TTC549 (cell line): Measurements from ENCODE around the gene STK33.

Experiments
- FAIRE-seq: peaks from 2 replicates; lab custom pipeline; 2012; peaks lifted over from hg19 to GRCh38; lab: Jason Lieb, UNC

Gene STK33

DNA sequence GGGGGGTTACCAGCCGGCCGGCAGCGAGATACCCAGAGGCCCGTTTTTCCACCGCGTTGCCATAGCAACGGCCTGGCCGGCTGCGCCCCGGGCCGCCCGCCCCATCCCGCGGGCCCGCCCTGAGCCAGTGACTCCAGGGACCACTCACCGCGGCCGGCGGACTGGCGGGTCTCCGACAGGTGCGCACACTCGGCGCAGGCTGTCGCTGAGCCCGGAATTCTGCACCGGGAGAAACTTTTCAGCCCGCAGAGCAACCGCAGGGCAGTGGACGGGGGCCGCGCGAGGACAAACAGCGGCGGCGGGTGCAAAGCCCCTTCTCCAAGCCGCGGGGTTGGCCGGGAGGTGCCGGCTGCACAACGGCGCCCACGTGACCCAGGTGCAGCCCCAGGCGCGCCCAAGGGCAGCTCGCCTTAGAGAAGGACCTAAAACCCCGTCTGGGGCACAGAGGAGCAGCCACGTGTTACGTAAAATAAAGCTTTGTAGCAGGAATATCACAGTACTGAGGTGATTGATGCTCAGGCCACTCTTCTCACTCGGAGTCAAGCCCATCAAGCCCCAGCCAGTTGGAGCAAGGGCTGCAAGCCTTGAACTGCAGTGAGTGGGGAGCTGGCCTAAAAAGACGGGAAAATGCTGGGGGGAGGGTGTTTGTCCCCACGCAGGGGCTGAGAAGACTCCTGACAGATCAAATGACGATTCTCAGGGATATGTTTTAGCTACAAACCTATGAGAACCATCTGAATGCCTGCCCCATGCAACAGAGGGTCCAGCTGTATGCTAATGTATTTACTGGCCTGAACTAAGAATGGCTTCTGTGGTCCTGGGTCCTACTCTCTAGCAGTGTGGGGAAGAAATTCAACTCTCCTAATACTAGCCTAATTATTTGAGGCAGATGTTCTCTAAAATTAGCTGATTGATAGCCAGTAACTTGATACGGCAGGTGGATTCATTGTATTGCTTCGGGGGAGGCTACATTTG is at the start of gene STK33:
Gene STK33, minus strand, starts transcription at position 294 of the 975 bp plus-strand sequence. CDS start 119,323 bp downstream, outside the sequence.
- no peak for FAIRE-seq

GRCh38 chr11:8642196-8642841 is 48.3 kb upstream of the STK33 start:
- FAIRE-seq: no peak

GRCh38 chr11:8641332-8641731 is 47.3 kb upstream of the STK33 start:
- FAIRE-seq: no peak

DNA sequence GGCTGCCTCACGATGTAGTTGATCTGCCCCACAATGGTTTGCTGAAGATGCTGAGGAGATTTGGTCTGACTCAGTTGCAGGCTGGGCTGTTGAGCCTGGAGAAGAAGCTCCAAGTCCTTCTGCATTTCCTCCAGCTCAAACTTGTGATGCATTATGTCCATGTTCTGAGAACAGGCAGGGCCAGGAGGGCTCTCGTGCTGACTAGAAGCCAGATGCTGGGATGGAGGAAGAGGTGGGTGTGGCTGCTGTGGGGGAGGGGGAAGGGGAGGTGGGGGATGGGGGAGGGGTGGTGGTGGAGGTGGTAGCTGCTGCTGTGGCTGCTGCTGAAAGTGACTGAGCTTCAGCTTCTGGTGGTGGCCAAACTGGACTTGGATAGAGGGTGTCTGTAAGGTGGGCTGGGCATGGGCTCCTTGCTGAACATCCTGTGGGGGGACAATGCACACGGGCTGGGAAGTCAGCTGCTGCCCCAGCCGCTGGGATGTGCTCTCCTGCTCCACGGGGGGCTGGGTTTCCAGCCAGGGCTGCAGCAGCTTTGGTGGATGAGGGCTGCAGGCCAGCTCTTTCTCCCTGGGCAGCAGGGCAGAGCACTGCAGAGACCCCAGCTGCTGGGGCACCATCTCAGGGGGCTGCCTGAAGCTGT is 46.4 kb upstream of the STK33 start:
- no peak for FAIRE-seq

- FAIRE-seq: no peak
Measured at GRCh38 chr11:8639655-8640054, 45.6 kb upstream of the STK33 start.

DNA sequence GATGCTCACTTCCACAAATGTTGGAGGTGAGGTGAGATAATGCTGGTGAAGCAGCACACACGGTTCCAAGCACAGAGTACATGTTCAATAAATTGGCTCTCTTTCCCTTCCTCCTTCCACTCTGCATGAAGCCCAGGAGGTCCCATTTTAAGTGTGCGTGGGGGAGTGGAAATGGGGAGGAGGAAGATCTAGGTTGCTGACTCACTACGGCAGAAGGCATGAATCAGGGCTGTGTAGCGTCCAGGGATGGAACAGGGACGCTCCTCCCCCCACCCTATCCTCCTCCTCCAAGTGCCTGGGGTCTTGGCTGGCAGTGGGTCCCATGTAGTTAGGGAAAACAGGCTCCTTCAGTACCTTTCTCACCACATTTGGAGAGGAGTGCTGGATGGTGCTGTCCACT is 44.3 kb upstream of the STK33 start:
- no peak for FAIRE-seq

GRCh38 chr11:8636127-8636526 is 42.1 kb upstream of the STK33 start:
- no peak for FAIRE-seq

- no peak for FAIRE-seq
Measured at GRCh38 chr11:8634498-8634897, 40.5 kb upstream of the STK33 start.

DNA sequence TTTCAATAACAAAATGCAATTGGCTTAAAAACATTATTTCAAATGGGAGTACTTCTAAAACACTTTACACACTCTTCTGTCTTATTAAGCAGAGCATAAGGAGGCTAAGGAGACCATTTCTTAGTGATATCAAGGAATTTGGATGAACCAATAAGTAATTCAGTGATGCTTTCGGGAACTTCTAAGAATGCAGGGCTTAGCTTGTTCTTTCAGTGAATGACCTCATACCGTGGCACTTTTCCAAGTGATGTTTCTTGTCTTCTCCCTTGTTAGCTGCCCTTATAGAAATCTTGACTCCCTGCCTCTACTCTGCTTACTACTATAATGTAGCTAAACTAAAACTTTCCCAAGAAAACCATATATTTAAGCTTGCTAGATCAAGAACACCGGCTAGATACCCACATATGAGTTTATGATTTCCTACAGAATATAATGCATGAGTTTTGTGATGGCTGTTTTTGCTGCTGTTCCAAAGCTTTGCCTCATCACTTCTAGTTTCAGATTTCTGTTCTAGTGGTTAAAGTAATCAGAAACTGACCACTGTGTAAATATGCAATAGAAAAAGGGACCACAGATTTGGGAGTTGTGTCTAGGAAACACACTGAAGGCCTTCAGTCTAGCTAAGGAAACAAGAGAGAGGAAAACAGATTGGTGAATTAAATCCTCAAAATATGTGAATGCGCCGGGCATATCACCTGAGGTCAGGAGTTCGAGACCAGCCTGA is 37.5 kb upstream of the STK33 start:
- FAIRE-seq: no peak

DNA sequence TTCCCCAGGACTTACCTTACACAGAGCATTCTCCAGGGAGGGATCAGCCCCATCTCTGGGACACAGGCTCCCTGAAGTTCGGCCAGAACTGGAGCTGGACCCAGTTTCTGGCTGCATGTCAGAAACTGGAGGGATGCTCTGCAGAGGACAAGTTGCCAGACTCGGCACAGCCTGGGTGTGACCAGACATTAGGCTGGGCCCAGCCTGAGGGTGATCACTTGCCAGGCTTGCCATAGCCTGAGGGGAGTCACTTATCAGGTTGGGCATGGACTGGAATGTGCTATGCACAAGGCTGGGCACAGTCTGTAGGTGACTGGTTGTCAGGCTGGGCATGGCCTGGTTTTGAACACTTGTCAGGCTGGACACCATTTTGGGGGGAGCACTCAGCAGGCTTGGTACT is 30.7 kb upstream of the STK33 start:
- no peak for FAIRE-seq

DNA sequence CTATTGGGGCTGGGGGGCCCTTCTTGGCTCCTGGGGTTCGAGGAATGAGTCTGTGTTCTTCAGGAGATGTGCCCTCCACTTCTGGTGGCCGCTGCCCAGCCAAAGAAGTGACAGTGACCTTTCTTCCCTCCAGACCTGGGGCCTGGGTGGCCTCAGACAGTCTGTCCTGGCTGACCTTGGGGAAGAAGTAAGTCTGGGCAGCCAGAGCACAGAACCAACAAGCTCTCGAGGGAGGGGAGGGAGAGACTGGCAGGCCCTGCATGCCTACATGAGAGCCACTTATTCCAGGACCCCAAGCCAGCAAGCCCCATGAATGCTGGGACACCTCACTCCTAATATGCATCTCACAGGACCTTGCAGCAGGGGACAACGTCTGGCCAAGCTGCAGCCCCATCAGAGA is 27.1 kb upstream of the STK33 start:
- no peak for FAIRE-seq

GRCh38 chr11:8617063-8617462 is 23.0 kb upstream of the STK33 start:
- FAIRE-seq: no peak

DNA sequence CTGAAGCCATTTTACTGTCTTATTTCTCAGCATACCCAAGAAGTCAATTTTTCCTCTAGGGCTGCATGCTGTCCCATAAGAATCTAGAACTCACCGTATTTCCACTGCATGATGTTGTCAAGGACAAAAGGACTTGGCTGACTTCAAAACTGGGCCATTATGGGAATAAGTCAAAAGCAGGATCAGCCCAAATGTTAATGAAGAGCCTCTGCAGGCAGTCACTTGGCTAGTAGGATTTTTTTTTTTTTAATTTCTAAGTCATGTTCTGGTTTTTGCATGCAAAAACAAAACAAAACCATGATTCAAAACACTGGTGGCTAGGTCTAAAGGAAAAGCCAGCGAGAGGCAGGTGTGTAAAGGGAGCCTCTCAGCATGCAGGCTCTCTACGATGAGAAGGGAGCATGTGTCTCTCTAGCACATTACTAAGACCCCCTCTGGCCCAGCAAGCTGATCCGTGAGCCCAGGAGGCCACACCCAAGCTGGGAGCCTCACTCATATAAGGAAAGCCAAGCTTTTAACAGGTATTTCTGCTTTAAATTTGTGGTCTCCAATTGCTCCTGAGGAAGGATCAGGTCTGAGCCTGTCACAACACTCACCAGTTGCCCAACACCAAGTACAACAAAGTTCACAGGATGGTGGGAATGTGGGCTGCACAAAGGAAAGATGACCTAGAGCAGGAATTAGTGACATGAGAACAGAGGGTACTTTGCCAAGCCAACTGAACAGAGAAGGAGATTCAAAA is 21.4 kb upstream of the STK33 start:
- no peak for FAIRE-seq

- FAIRE-seq: no peak
Measured at GRCh38 chr11:8614497-8614896, 20.5 kb upstream of the STK33 start.

DNA sequence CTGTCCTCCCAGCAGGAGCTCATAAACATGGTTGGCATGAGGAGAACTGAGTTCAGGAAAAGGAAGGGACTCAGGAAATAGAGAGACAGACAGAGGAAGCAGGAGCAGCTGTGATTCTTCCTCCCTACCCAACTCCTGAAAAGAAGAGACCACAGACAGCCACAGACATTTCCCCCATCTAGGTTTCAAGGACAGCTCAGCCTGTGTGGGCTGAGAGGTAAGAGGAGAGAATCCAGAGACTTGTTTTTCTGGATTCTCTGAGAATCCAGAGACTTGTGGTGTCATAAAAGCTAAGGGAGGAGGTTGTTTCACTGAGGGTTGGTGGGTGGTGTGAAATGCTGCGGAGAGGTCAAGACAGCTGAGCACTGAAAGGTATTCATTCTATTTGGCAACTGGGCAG is 19.0 kb upstream of the STK33 start:
- FAIRE-seq: no peak

DNA sequence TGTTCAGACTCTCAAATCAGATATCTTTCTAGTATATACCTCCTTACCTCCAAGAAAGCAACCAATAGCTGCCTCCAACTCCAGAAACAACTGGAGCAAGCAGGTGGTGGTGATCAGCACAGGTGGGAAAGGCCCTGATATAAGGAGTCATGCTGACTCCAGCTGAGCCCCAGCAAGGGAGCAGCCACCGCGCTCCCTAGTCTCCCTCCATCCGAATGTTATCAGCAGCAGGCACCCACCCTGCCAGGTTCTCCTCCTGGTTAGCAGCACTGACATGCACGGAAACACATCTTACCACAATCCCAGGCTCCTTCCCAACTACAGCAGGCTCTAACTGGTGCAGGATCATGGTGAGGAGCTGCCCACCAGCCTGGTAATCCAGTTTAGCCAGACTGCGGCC is 18.5 kb upstream of the STK33 start:
- FAIRE-seq: no peak

DNA sequence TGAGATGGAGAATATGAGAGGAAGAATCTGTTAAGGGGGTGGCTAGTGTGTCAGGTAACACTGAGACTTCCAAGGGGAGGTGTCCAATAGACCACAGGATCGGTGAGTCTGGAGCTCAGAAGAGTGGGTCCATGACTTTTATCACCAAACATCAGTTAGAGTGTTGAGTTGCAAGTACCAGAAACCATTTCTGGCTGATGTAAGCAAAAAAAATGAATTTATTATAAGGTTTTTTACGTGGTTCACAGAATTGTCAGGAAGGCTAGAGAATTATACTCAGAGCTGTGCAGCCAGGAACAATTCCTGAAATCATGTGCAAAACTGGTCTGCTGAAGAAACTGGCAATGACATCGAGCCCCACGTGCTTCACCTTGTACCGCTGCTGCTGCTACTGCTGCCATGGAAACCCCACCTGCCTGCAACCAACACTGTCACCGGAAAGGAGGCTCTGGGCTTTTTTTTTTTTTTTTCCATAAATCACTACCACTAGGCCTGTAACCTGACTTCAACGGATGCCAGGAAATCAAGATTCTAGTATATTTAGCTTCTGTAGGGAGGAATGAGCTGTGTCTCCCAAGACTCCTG is 16.6 kb upstream of the STK33 start:
- no peak for FAIRE-seq

- FAIRE-seq: no peak
Measured at GRCh38 chr11:8608652-8609051, 14.6 kb upstream of the STK33 start.

- FAIRE-seq: no peak
Measured at GRCh38 chr11:8605971-8606563, 12.0 kb upstream of the STK33 start.

- no peak for FAIRE-seq
Measured at GRCh38 chr11:8604078-8604723, 10.2 kb upstream of the STK33 start.
